Muscle of leg (tissue), 11 donors: ENCODE results near the gene PIWIL4. TPM values are rescaled to one million over a fixed set of nuclear protein-coding genes. Genes with fewer than 3 reads are reported as not detected.

ENCODE experiments used
- DNase-seq: peaks from one replicate; pipeline ENCODE4 v3.0.0; 2013
- H3K27ac ChIP-seq: one replicate; pipeline ENCODE4 v1.5.1; 2013; ENCODE audit warnings: mild to moderate bottlenecking, low read length, control low read depth
- H3K27me3 ChIP-seq: one replicate; pipeline ENCODE4 v1.6.1; 2013; ENCODE audit warnings: low read length; ENCODE audit not compliant: control insufficient read depth, insufficient read depth
- H3K36me3 ChIP-seq: one replicate; pipeline ENCODE4 v1.6.1; 2013; ENCODE audit warnings: low read length; ENCODE audit not compliant: control insufficient read depth, insufficient read depth
- H3K4me1 ChIP-seq: one replicate; pipeline ENCODE4 v1.6.1; 2013; ENCODE audit warnings: low read length; ENCODE audit not compliant: control insufficient read depth, insufficient read depth
- H3K4me3 ChIP-seq: one replicate; pipeline ENCODE4 v1.5.1; 2013; ENCODE audit warnings: low read length, control low read depth
- H3K9me3 ChIP-seq: replicated peaks from 2 replicates; pipeline ENCODE4 v1.6.1; 2013; ENCODE audit warnings: low read depth, low read length; ENCODE audit not compliant: control insufficient read depth
- WGBS: methylation state at CpG from one replicate; pipeline ENCODE4 v1.1.5; 2013; ENCODE audit warnings: missing lambda C conversion rate; ENCODE audit not compliant: insufficient coverage; 5-methylcytosine and 5-hydroxymethylcytosine counted together
- polyA plus RNA-seq, 8 donors: library from polyadenylated mRNA; unstranded; fragments of 120-200 nt; gene quantifications; one replicate each; pipeline versions ENCODE4 v1.2.1 to v1.2.3, GENCODE V29; 2013; ENCODE audit warnings: inconsistent platforms in 1 of 8, low replicate concordance in 1 of 8; ENCODE audit not compliant: insufficient read length in 8 of 8, insufficient read depth in 1 of 8
- total RNA-seq: library from RNA; stranded (reverse); fragments of 120-200 nt; gene quantifications from one replicate; pipeline ENCODE4 v1.2.4, GENCODE V29; 2013

PIWIL4 gene
- total and polyA plus RNA-seq, 9 donors: 2.6 to 5.2 (median 3.6) TPM

DNA sequence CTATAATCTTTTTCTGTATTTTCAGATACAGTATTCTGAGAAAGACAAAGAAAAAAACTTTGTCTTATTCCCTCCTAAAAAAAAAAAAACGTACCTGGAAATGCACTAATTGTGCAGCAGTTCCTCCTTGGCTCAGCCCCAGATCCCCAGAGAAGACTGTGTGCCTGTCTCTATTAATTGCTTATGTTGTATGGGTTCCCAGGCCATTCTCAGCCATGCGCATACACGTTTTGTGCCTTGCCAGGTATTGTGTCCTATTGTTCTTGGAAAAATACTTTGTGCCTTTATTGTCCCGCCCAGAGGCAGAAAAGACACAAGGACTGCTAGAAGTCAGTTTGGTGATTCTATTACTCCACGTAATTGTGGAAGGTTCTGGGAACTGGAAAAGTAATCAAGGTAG lies 91.2 kb downstream of the PIWIL4 start:
- WGBS: 41% methylated on average over 2 of the region's 5 CpGs
- no peaks in the 10 kb centered on the region for H3K27me3 ChIP-seq
- H3K4me1 ChIP-seq: peaks cover 2% of the 10 kb centered on the region
- peak overlapping the region; percentile 16 for H3K27ac ChIP-seq
- H3K4me3 ChIP-seq: no peak overlapping the region
- no peaks in the 10 kb centered on the region for H3K9me3 ChIP-seq
- no peak for DNase-seq
- H3K36me3 ChIP-seq: no peaks in the 10 kb centered on the region

DNA sequence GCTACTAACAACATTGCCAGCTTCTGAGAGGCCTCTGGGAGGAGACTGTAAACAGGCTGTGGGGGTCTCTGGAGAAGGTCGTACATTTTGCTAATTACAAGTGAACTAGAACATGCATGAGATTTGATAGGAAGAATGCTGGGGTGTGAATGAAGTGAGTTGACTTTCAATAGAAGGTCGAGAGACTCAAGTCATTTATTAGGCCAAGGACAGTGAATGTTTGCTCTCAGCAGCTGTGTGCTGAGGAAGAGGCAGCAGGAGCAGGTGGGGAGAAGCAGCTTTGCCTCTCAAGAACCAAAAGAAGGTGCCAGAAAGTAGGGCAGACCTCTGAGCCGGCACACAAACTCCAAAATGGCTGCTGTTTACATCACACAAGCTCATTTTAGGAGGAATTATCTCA lies 91.7 kb downstream of the PIWIL4 start:
- no peak for DNase-seq
- Histone ChIP-seq H3K4me3 (no peak overlapping the region), H3K27me3 (no peaks in the 10 kb centered on the region), H3K4me1 (peaks cover 2% of the 10 kb centered on the region), H3K27ac (peak overlapping the region; percentile 16), H3K36me3 (no peaks in the 10 kb centered on the region), H3K9me3 (no peaks in the 10 kb centered on the region)
- 41% methylated on average over 2 of the region's 3 CpGs for WGBS

DNA sequence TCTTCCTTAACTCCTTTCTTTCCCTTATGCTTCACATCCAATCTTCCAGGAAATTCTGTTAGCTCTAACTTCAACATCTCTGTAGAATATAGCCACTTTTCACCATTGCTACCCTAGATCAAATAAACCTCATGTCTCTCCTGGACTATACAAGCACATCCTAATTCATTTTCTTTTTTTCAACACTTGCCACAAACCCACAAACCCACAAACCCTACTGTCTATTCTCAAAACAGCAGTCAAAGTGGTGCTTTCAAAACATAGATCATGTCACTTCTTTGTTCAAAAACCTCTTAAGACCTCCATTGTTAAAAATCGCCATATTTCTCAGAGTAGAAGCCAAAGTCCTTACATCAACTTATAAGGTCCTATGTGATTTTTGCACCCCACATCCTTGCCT lies 94.3 kb downstream of the PIWIL4 start:
- no peaks in the 10 kb centered on the region for H3K27me3 ChIP-seq
- H3K4me1 ChIP-seq: peaks cover 2% of the 10 kb centered on the region
- H3K4me3 ChIP-seq: no peak overlapping the region
- no peaks in the 10 kb centered on the region for H3K36me3 ChIP-seq
- no CpG with 5 or more reads among the region's 1 CpG for WGBS
- no peak overlapping the region for H3K27ac ChIP-seq
- no peaks in the 10 kb centered on the region for H3K9me3 ChIP-seq
- DNase-seq: no peak

DNA sequence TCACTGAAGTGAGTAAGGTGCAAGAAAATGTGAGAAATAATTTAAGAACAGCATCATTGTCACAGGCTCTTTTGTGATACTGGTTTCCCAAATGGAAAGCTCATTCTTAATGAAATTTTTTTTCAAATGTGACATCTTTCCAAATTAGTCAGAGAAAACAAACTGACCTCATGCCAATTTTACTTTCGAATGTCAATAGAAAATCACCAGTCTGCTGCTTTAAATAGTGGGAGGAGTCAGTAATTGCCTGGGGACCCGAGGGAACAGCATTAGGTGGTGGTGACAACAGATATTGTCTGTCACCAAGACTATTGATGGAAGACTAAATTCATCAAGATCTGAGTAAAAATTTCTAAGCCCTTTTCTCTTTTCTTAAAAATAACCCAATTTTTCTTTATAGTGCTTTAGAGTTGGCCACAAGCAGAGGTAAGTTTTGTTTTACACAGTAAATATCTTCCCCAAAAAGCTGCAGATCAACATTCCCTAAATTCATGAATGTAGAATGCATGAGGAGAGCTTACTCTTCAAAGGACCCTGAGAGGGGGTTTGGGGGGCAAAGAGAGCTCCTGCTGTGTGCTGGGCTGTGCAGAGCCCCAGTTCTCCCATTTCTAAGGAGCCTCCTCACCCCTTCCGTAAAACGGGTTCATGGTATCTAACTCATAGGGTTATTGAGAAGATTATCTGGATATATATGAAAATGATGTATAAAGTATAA lies 95.1 kb downstream of the PIWIL4 start:
- DNase-seq: no peak
- Histone ChIP-seq H3K9me3 (no peaks in the 10 kb centered on the region), H3K27ac (no peak overlapping the region), H3K36me3 (no peaks in the 10 kb centered on the region), H3K4me1 (peaks cover 2% of the 10 kb centered on the region), H3K27me3 (no peaks in the 10 kb centered on the region), H3K4me3 (no peak overlapping the region)
- 0% methylated on average over 1 of the region's 4 CpGs for WGBS

DNA sequence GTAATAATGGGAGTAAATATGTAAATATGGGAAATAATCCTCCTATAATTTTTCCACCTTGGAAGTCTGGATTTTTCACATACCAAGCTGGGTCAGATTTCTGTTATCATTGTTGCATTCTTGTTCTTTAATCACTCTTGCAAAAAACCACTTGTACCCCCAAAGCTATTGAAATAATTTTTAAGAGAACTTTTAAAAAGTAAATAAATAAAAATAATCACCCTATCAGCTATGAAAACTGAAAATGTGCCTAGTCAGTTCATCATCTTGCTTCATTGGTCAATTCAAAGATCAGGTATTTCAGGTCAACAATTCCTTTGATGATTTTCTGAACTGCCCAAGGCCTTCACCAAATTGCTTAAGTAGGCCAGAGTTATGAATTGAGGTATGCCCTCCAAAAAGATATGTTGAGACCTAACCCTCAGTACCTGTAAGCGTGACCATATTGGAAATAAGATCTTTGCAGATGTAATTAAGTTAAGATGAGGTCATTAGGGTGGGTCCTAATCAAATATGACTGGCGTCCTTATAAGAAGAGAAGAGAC lies 95.8 kb downstream of the PIWIL4 start:
- 100% methylated on average over 1 of the region's 2 CpGs for WGBS
- Histone ChIP-seq H3K27me3 (no peaks in the 10 kb centered on the region), H3K9me3 (no peaks in the 10 kb centered on the region), H3K27ac (no peak overlapping the region), H3K4me1 (peaks cover 2% of the 10 kb centered on the region), H3K36me3 (no peaks in the 10 kb centered on the region), H3K4me3 (no peak overlapping the region)
- no peak for DNase-seq

DNA sequence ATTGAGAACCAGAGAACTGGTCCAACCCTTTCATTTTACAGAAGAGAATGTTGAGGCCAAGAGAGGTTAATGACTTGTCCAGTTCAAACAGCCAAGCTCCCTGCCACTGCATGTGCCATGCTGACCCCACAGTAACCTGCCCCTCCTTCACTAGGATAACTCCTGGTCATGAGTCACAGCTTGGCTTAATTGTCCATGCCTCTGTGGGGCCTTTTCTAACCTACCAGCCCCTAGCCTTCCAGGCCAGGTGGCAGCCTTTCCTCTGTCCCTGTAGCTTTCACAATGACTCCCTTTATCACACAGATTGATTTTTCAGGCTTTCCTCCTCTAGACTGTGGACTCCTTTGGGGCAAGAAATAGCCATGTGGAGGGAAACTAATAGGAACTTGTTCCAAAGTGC lies 97.2 kb downstream of the PIWIL4 start:
- no peaks in the 10 kb centered on the region for H3K27me3 ChIP-seq
- no peaks in the 10 kb centered on the region for H3K36me3 ChIP-seq
- DNase-seq: no peak
- no peak overlapping the region for H3K4me3 ChIP-seq
- no peaks in the 10 kb centered on the region for H3K4me1 ChIP-seq
- no peak overlapping the region for H3K27ac ChIP-seq
- H3K9me3 ChIP-seq: no peaks in the 10 kb centered on the region

DNA sequence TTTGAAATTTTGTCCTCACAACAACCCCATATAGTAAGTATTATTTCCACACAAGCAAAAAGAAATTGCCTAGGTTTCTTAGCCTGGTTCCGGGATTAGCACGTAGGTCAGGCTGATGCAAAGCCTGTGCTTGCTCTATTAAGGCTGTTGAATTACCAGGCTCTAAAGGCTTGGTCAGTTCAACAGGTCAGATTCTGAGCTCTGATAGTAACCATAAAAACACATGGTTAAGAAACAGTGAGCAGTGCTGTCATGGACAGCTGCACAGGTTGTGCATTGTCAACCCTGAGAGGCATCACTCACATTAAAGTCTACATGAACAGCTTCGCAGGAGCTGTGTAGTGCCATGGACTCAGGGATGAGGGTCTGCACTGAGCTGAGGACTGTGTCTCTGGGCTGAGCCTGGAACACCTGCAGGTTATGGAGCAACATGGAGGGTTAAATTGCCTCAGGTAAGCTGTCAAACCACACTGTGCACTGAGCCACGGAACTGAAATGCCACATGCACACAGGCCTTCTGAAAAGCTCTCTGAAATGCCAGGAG lies 98.0 kb downstream of the PIWIL4 start:
- H3K36me3 ChIP-seq: no peaks in the 10 kb centered on the region
- no peaks in the 10 kb centered on the region for H3K4me1 ChIP-seq
- no peak for DNase-seq
- no peak overlapping the region for H3K27ac ChIP-seq
- H3K27me3 ChIP-seq: no peaks in the 10 kb centered on the region
- 92% methylated on average over 2 of the region's 4 CpGs for WGBS
- H3K4me3 ChIP-seq: no peak overlapping the region
- no peaks in the 10 kb centered on the region for H3K9me3 ChIP-seq

DNA sequence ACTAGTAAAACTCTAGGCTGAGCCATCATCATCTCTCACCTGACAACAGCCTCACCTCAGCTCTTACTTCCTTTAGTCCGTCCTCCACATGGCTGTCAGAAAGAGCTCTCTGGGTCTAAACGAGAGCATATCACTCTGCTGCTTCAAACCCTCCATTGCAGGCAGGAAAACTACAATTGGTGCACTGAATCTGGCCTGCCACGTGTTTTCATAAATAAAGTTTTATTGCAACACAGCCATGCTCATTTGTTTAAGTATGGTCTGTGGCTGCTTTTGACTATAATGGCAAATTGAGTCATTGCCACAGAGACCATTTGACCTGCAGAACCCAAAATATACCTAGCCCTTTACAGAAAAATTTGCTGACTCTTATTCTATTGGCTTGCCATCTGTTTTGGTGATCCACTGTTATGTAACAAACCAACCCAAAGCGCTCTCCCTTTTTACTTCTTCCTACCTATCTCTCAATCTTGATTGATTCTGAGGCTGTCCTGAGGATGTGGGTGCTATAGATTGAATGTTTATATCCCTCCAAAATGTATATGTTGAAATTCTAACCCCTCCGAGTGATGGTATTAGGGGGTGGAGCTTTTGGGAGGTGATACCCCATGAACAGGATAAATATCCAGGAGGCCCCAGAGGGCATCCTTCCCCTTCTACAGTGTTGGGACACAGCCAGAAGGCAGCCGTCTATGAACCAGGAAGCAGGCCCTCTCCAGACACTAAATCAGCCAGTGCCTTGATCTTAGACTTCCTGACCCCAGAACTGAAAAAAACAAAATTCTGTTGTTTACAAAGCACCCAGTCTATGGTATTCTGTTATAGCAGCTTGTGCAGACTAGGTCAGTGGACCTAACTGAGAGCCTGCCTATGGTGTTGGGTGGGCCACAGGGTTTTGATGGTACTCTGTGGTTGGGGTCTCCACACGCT lies 99.9 kb downstream of the PIWIL4 start:
- H3K4me1 ChIP-seq: peaks cover 5% of the 10 kb centered on the region
- H3K9me3 ChIP-seq: peaks cover under 1% of the 10 kb centered on the region
- no peak for DNase-seq
- WGBS: 100% methylated on average over 1 of the region's 7 CpGs
- no peaks in the 10 kb centered on the region for H3K36me3 ChIP-seq
- no peak overlapping the region for H3K27ac ChIP-seq
- no peaks in the 10 kb centered on the region for H3K27me3 ChIP-seq
- H3K4me3 ChIP-seq: no peak overlapping the region

DNA sequence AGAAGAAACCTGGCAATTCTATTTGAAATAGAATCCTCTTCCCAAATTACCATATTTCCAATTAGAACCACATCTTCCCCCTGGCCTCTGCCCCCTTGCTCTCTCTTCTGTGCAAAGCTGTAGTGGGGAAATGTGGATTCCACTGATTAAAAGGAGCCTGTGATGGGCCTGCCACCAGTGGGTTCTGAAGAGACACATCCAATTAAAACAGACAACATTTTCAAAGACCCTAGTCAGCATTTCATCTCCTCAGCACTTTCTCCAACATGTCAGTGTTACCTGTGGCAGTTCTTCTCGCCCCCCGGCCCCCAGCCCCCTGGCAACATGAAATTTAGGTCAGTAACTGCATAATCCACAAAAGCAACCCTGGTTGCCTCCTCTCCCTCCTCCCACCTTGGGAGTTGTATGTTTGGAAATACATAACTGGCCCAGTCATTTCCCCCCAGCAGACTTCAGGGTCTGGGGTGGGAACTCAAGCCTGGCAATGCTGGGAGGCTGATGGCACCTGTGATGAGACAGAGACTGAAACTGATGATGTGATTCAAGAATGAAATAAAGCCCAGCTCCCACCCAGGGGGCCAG lies 101.1 kb downstream of the PIWIL4 start:
- H3K27ac ChIP-seq: no peak overlapping the region
- H3K36me3 ChIP-seq: no peaks in the 10 kb centered on the region
- no peak for DNase-seq
- peaks cover 13% of the 10 kb centered on the region for H3K4me1 ChIP-seq
- H3K4me3 ChIP-seq: no peak overlapping the region
- H3K9me3 ChIP-seq: peaks cover 3% of the 10 kb centered on the region
- no peaks in the 10 kb centered on the region for H3K27me3 ChIP-seq
- WGBS: no CpG with 5 or more reads among the region's 2 CpGs

DNA sequence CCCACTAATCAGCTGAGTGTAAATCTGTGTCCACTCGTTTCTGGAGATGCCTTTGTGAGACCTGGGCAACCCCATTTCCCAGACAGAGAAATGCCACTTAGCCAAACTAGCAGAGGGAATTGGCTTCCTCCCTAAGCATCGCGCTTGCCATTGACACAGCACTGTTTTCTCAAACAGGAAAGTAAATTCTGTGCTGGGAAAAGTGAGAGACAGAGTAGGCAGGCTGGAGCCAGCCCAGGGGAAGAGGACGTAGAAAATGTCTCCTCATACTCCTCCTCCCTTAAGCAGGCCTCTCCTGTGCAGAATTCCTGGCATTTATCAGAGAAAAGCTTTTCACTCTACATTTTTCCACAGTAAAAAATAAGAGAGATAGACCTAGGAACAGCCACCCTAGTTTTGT lies 101.9 kb downstream of the PIWIL4 start:
- Histone ChIP-seq H3K4me1 (peaks cover 17% of the 10 kb centered on the region), H3K9me3 (peaks cover 3% of the 10 kb centered on the region), H3K27me3 (no peaks in the 10 kb centered on the region), H3K27ac (no peak overlapping the region), H3K4me3 (no peak overlapping the region), H3K36me3 (no peaks in the 10 kb centered on the region)
- whole genome bisulfite sequencing: 33% methylated on average over 1 of the region's 4 CpGs
- no peak for DNase-seq
